Measurements from ENCODE around the gene SLC26A9.
"Not testable (repeated sequence)": the region's sequence is repeated elsewhere in the genome, so short reads cannot be mapped to it uniquely, and the experiment has no call there.

Gene SLC26A9

GRCh38 chr1:205883792-205884191 is 59.5 kb downstream of the SLC26A9 start:
- no peak for TF ChIP-seq CTCF (IDR thresholded peaks at IDR 0.05)
- intact Hi-C loops (cut with DNase I; ENCODE audit: low total_unique reads): no loop called here
- H3K4me3 ChIP-seq: no peak overlapping the region
- no peaks in the 10 kb centered on the region for H3K4me1 ChIP-seq
- no peaks in the 10 kb centered on the region for H3K27me3 ChIP-seq
- no peak for DNase-seq
- H3K27ac ChIP-seq: no peak overlapping the region
- peaks cover 0 to 7% (median 6%) of the 10 kb centered on the region in 3 donors for H3K9me3 ChIP-seq
- H3K36me3 ChIP-seq: no peaks in the 10 kb centered on the region

- Histone ChIP-seq H3K4me1 (no peaks in the 10 kb centered on the region), H3K4me3 (no peak overlapping the region), H3K9me3 (peaks cover 0 to 10% (median 6%) of the 10 kb centered on the region in 3 donors), H3K27ac (no peak overlapping the region), H3K27me3 (no peaks in the 10 kb centered on the region), H3K36me3 (no peaks in the 10 kb centered on the region)
- no peak for DNase-seq
- no peak for TF ChIP-seq CTCF (IDR thresholded peaks at IDR 0.05)
- intact Hi-C loops (cut with DNase I; ENCODE audit: low total_unique reads): no loop called here
These were observed 62.3 kb downstream of the SLC26A9 start for GRCh38 chr1:205880923-205881322.

GRCh38 chr1:205879974-205880373 is 63.3 kb downstream of the SLC26A9 start:
- Histone ChIP-seq H3K27ac (no peak overlapping the region), H3K4me1 (no peaks in the 10 kb centered on the region), H3K27me3 (no peaks in the 10 kb centered on the region), H3K4me3 (no peak overlapping the region), H3K9me3 (peaks cover 0 to 10% (median 6%) of the 10 kb centered on the region in 3 donors), H3K36me3 (no peaks in the 10 kb centered on the region)
- no peak for DNase-seq
- TF ChIP-seq CTCF (IDR thresholded peaks at IDR 0.05): no peak
- intact Hi-C loops (cut with DNase I; ENCODE audit: low total_unique reads): no loop called here

- H3K27me3 ChIP-seq: no peaks in the 10 kb centered on the region
- H3K27ac ChIP-seq: no peak overlapping the region
These were observed 65.2 kb downstream of the SLC26A9 start for GRCh38 chr1:205878026-205878425.

GRCh38 chr1:205873148-205873547 is 70.1 kb downstream of the SLC26A9 start:
- H3K27ac ChIP-seq; intact Hi-C loops (cut with DNase I; ENCODE audit: low total_unique reads); H3K4me3 ChIP-seq; H3K9me3 ChIP-seq; H3K36me3 ChIP-seq; H3K4me1 ChIP-seq; DNase-seq; H3K27me3 ChIP-seq: not testable (repeated sequence)

More at GRCh38 chr1:205878026-205878425, 65.2 kb downstream of the SLC26A9 start:
- peaks cover 0 to 13% (median 6%) of the 10 kb centered on the region in 3 donors for H3K9me3 ChIP-seq
- no peak overlapping the region for H3K4me3 ChIP-seq
- intact Hi-C loops (cut with DNase I; ENCODE audit: low total_unique reads): no loop called here
- no peaks in the 10 kb centered on the region for H3K4me1 ChIP-seq
- no peaks in the 10 kb centered on the region for H3K36me3 ChIP-seq
- DNase-seq: no peak
- TF ChIP-seq CTCF (IDR thresholded peaks at IDR 0.05): no peak

GRCh38 chr1:205870236-205870635 is 73.0 kb downstream of the SLC26A9 start:
- Histone ChIP-seq H3K9me3 (peaks cover 0 to 6% (median 0%) of the 10 kb centered on the region in 3 donors), H3K36me3 (no peaks in the 10 kb centered on the region), H3K27me3 (no peaks in the 10 kb centered on the region), H3K4me3 (no peak overlapping the region), H3K4me1 (no peaks in the 10 kb centered on the region), H3K27ac (no peak overlapping the region)
- no peak for TF ChIP-seq CTCF (IDR thresholded peaks at IDR 0.05)
- no peak for DNase-seq
- intact Hi-C loops (cut with DNase I; ENCODE audit: low total_unique reads): no loop called here
